OCI-LY3 (cell line): ENCODE measurements around the gene ACOX3.

Experiments used
- H2AFZ ChIP-seq: fragments of 200-600, 300-600 bp; shearing (Covaris generic); 2 replicates; pipeline ENCODE4 v1.6.0; 2014; ENCODE audit warnings: antibody characterized with exemption, low read depth, low read length
- H3K27ac ChIP-seq: fragments of 200-600, 300-600 bp; sonication (generic); 2 replicates; pipeline ENCODE4 v1.5.1; 2014; ENCODE audit warnings: mild to moderate bottlenecking, low read length, moderate library complexity, mixed read lengths
- H3K27me3 ChIP-seq: fragments of 200-600, 300-600 bp; sonication (generic); 2 replicates; pipeline ENCODE4 v1.6.1; 2014; ENCODE audit warnings: low read depth, low read length, mixed read lengths
- H3K36me3 ChIP-seq: fragments of 200-600, 300-600 bp; sonication (generic); replicated peaks from 2 replicates; pipeline ENCODE3; 2014; ENCODE audit warnings: low read depth, low read length, mixed read lengths
- H3K4me1 ChIP-seq: fragments of 300-600, 200-600 bp; sonication (generic); 2 replicates; pipeline ENCODE4 v1.6.1; 2014; ENCODE audit warnings: low read length, mixed read lengths
- H3K4me2 ChIP-seq: fragments of 200-600, 300-600 bp; sonication (generic); 2 replicates; pipeline ENCODE4 v1.6.1; 2014; ENCODE audit warnings: low read length, mixed read lengths
- H3K4me3 ChIP-seq: fragments of 300-600, 200-600 bp; sonication (generic); 2 replicates; pipeline ENCODE4 v1.5.1; 2014; ENCODE audit warnings: antibody characterized with exemption, mild to moderate bottlenecking, low read length, moderate library complexity
- H3K79me2 ChIP-seq: fragments of 300-600, 200-600 bp; shearing (Covaris generic); 2 replicates; pipeline ENCODE4 v1.6.1; 2014; ENCODE audit warnings: mild to moderate bottlenecking, low read length, mixed read lengths
- H3K9ac ChIP-seq: fragments of 300-600, 200-600 bp; shearing (Covaris generic); 2 replicates; pipeline ENCODE4 v1.6.0; 2014; ENCODE audit warnings: mild to moderate bottlenecking, low read length, moderate library complexity
- H3K9me3 ChIP-seq: fragments of 200-600, 300-600 bp; shearing (Covaris generic); 2 replicates; pipeline ENCODE4 v1.6.1; 2014; ENCODE audit warnings: low read length, mixed read lengths; ENCODE audit not compliant: insufficient read depth
- H4K20me1 ChIP-seq: fragments of 200-600, 300-600 bp; sonication (generic); 2 replicates; pipeline ENCODE4 v1.6.1; 2016; ENCODE audit warnings: low read length, mixed read lengths; ENCODE audit not compliant: insufficient read depth
- EZH2phosphoT487 ChIP-seq: fragments of 200-600 bp; shearing (Covaris generic); IDR thresholded peaks from 2 replicates; pipeline ENCODE4 v1.6.1; 2018; ENCODE audit warnings: antibody characterized with exemption, mixed run types, low read depth
- TF ChIP-seq, protein P1 (sequence below): fragments of 200-600, 300-600 bp; sonication (generic); IDR thresholded peaks from 2 replicates; pipeline ENCODE4 v1.5.1; 2014; ENCODE audit warnings: antibody characterized with exemption, low read length, low read depth

ACOX3 gene

DNA sequence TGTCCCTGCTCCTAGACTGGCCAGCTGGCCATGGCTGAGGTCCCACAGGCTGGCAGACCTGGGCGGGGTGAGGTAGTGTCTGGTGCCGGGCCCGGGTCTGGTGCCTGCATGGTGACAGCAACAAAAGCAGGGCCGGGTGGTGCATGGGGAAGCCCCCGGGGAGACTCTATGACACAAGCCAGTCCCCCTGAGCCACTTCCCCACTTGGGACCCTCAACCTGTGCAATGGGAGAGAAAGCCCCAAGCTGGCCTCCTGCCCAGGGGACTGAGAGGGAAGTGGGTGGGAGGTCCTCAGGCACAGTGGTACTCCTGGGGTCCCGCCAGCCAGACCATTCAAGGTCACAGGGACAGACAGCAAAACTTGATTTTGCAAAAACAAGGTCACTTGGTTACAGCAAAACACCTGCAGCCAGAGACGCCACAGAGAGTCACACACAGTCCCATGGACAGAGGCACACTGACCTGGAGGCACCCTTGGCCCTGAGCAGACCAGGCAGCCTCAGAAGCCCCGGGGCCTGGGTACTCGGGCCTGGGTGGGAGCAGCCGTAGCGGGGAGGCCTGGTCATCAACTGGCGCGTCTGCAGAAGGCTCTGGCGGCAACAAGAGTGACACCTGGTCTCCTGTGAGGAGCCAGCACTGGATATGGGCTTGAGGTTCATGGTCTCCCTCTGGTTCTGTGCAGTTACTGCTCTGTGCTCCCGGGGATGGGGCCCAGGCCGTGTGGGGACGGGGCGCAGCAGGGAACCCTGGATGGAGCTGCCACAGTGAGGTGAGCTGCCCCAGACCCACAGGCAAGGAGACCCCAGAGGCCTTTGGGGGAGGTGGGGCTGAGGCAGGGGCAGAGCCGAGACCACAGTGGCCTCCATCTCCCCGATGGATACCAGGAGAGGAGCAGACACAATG lies 110.4 kb downstream of the ACOX3 start:
- Histone ChIP-seq H4K20me1 (no peaks in the 10 kb centered on the region), H2AFZ (no peak overlapping the region), H3K79me2 (no peaks in the 10 kb centered on the region), H3K4me2 (no peak overlapping the region), H3K9ac (no peak overlapping the region), H3K36me3 (no peaks in the 10 kb centered on the region), H3K9me3 (no peaks in the 10 kb centered on the region), H3K4me3 (no peak overlapping the region), H3K27me3 (no peaks in the 10 kb centered on the region), H3K4me1 (no peaks in the 10 kb centered on the region), H3K27ac (no peak overlapping the region)
- TF ChIP-seq, protein P1, sequence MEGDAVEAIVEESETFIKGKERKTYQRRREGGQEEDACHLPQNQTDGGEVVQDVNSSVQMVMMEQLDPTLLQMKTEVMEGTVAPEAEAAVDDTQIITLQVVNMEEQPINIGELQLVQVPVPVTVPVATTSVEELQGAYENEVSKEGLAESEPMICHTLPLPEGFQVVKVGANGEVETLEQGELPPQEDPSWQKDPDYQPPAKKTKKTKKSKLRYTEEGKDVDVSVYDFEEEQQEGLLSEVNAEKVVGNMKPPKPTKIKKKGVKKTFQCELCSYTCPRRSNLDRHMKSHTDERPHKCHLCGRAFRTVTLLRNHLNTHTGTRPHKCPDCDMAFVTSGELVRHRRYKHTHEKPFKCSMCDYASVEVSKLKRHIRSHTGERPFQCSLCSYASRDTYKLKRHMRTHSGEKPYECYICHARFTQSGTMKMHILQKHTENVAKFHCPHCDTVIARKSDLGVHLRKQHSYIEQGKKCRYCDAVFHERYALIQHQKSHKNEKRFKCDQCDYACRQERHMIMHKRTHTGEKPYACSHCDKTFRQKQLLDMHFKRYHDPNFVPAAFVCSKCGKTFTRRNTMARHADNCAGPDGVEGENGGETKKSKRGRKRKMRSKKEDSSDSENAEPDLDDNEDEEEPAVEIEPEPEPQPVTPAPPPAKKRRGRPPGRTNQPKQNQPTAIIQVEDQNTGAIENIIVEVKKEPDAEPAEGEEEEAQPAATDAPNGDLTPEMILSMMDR: no peak
- no peak for TF ChIP-seq EZH2phosphoT487

DNA sequence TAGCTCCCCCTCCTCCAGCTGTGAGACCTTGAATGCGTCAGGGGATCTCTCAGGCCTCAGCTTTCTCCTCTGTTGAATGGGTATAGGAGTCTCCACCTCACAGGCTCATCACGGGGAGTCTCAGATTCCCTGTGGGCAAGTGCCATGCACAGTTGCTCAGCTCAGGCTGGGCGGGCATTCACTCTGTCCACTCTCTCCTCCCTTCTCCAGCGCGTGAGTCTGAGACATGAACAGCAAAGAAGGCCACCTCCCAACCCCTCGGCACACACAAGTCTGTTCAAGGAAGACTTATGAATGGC lies 111.0 kb downstream of the ACOX3 start:
- Histone ChIP-seq H3K27me3 (no peaks in the 10 kb centered on the region), H3K9me3 (no peaks in the 10 kb centered on the region), H3K36me3 (no peaks in the 10 kb centered on the region), H3K4me3 (no peak overlapping the region), H3K79me2 (no peaks in the 10 kb centered on the region), H3K4me1 (no peaks in the 10 kb centered on the region), H2AFZ (no peak overlapping the region), H4K20me1 (no peaks in the 10 kb centered on the region), H3K9ac (no peak overlapping the region), H3K27ac (no peak overlapping the region), H3K4me2 (no peak overlapping the region)
- no peak for TF ChIP-seq EZH2phosphoT487
- TF ChIP-seq, protein P1: no peak

DNA sequence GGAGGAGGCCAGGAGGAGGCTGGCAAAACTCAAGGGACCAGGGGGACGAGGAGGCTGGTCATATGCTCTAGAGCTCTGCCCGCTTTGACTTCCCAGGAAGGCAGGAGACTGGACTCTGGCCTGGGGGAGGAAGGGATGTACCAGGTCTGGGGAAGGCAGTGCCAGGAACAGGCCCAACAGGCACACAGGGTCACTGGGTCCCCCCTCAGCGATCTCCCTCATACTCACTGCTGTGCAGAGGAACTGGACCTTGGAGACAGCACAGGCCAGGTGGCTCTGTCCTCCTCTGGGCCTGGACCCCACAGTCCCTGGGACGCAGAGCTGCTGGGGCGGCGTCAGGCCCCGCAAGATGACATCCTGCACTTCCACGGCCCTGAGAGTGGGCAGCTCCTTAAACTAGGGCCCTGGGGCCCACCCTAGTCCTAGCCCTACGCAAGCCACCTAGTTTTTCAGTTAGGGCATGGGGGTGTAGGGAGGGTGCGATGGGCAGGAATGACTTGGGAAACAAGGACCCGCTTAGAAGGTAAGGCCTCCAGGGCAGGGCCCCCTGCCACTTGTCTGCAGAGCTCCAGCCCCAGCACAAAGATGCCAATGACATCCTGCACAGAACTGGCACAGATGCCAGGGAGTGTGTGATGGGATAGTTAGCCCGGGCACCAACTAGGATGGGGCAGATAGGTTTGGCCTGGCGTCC lies 111.5 kb downstream of the ACOX3 start:
- no peaks in the 10 kb centered on the region for H3K36me3 ChIP-seq
- no peak overlapping the region for H3K4me2 ChIP-seq
- no peak overlapping the region for H2AFZ ChIP-seq

DNA sequence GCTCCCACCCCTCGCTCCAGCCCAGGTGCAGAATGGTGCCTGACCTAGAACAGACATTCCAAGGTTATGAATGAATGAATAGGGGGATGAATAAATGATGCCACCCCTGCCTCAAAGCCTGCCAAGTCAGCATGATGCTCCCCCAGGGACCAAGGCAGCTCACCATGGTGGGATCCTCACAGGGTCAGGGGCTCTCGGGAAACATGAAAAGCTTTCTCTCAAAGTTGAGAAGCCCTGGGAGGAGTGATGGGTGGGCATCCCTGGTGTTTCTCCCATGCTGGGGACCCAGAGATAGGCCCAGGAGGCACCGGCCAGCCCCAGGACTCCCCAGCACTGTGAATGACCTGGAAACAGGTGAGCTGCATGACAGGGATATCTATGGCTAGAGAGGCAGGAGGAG lies 112.1 kb downstream of the ACOX3 start:
- TF ChIP-seq, protein P1: no peak
- no peak for TF ChIP-seq EZH2phosphoT487
- H2AFZ ChIP-seq: no peak overlapping the region
- H3K4me2 ChIP-seq: no peak overlapping the region
- no peak overlapping the region for H3K4me3 ChIP-seq
- H3K9ac ChIP-seq: no peak overlapping the region
- H3K4me1 ChIP-seq: no peaks in the 10 kb centered on the region
- H3K36me3 ChIP-seq: no peaks in the 10 kb centered on the region
- H3K9me3 ChIP-seq: no peaks in the 10 kb centered on the region
- no peaks in the 10 kb centered on the region for H4K20me1 ChIP-seq
- no peaks in the 10 kb centered on the region for H3K79me2 ChIP-seq
- H3K27ac ChIP-seq: no peak overlapping the region
- H3K27me3 ChIP-seq: no peaks in the 10 kb centered on the region

More for the DNA sequence above, 111.5 kb downstream of the ACOX3 start:
- TF ChIP-seq, protein P1: no peak
- no peak for TF ChIP-seq EZH2phosphoT487
- H3K9ac ChIP-seq: no peak overlapping the region
- H3K4me1 ChIP-seq: no peaks in the 10 kb centered on the region
- no peaks in the 10 kb centered on the region for H3K27me3 ChIP-seq
- H3K9me3 ChIP-seq: no peaks in the 10 kb centered on the region
- H3K4me3 ChIP-seq: no peak overlapping the region
- no peak overlapping the region for H3K27ac ChIP-seq
- no peaks in the 10 kb centered on the region for H4K20me1 ChIP-seq
- no peaks in the 10 kb centered on the region for H3K79me2 ChIP-seq
